Pancreas (tissue), 10 donors: ENCODE measurements around the gene AZU1. TPM values are rescaled to one million over a fixed set of nuclear protein-coding genes. Genes with fewer than 3 reads are reported as not detected.
"Not testable (repeated sequence)": the region's sequence is repeated elsewhere in the genome, so short reads cannot be mapped to it uniquely, and the experiment has no call there.

ENCODE experiments used
- ATAC-seq, 4 donors: fragments of 200-7000 bp; cut with Tn5 transposase; one replicate each; pipeline versions ENCODE4 v1.8.0 to v1.9.1; 2020; ENCODE audit warnings: mild to moderate bottlenecking in 4 of 4, moderate library complexity in 4 of 4
- DNase-seq, 6 donors: peaks; one replicate each; pipeline ENCODE4 v3.0.0-alpha.2; 2020
- FAIRE-seq: peaks from 2 replicates; lab custom pipeline; 2012; peaks lifted over from hg19 to GRCh38; lab: Jason Lieb, UNC
- H3K27ac ChIP-seq, 4 donors: fragments of 200-600 bp; sonication (generic); 1 replicate in 3 of 4; 2 replicates in 1 of 4; pipeline versions ENCODE4 v1.5.0 to v1.8.0; 2020
- H3K27me3 ChIP-seq, 4 donors: fragments of 200-600 bp; one replicate each; pipeline ENCODE4 v1.8.0; 2021
- H3K36me3 ChIP-seq, 3 donors: fragments of 200-600 bp; sonication (generic) in 1 of 3; one replicate each; pipeline versions ENCODE4 v1.5.0 to v1.8.0; 2020 to 2021
- H3K4me1 ChIP-seq, 3 donors: fragments of 200-600 bp; one replicate each; pipeline ENCODE4 v1.8.0; 2021
- H3K4me3 ChIP-seq, 4 donors: fragments of 200-600 bp; sonication (generic) in 2 of 4; one replicate each; pipeline versions ENCODE4 v1.5.0 to v1.8.0; 2020 to 2021
- H3K9me3 ChIP-seq, 4 donors: fragments of 200-600 bp; one replicate each; pipeline ENCODE4 v1.8.0; 2021
- CTCF ChIP-seq, 4 donors: fragments of 200-600 bp; sonication (generic) in 3 of 4; IDR thresholded peaks; one replicate each; pipeline versions ENCODE4 v1.5.0 to v1.8.0; 2021; ENCODE audit warnings: antibody characterized with exemption in 4 of 4
- WGBS, 2 donors: extraction: QIAGEN DNeasy Blood & Tissue Kit; methylation state at CpG; one replicate each; pipeline ENCODE4 v1.1.7; 2013; 5-methylcytosine and 5-hydroxymethylcytosine counted together
- intact Hi-C, 3 donors: fragments of 100-400 bp; cut with DNase I; formaldehyde crosslinking; loops; one replicate each; pipeline versions ENCODE4 v1.11.1 to v1.14.2; 2022
- polyA plus RNA-seq, 2 donors: library from polyadenylated mRNA; stranded (reverse); fragments of 200-250 nt; gene quantifications; one replicate each; pipeline ENCODE4 v1.2.3, GENCODE V29; 2013
- total RNA-seq, 6 donors: library from RNA; stranded (reverse); fragmentation: NEBNext Ultra II Directional in 4 of 6; extraction: Animal tissue kit (Norgen Biotek cat#: 25700) in 4 of 6; gene quantifications; one replicate each; pipeline versions ENCODE4 v1.2.1 to v1.2.4, GENCODE V29; 2021 to 2023
- donor health status: healthy with polysubstance abuse.
- donor health status: DM: no; HTN: no; CAD: no; lungs with moderate emphysema.
- donor health status: DM: no; HTN: no; CAD: no.
- donor health status: control.
- donor health status: control.
- donor health status: Bipolar disorder and iron deficiency.
- donor health status: DM: yes; HTN: yes; CAD: no.
- donor health status: DM: no; HTN: no; CAD: no.
- donor health status: DM: no; HTN: no; CAD: no.
- donor health status: DM: yes; HTN: yes; CAD: no.

Gene AZU1
- total and polyA plus RNA-seq, 8 donors, result 0.35 TPM; not detected in 7

- H3K4me3 ChIP-seq, result no peak overlapping the region
- intact Hi-C loops, result no loop called here
- H3K9me3 ChIP-seq, result no peaks in the 10 kb centered on the region
- no peak for FAIRE-seq
- no peaks in the 10 kb centered on the region for H3K27me3 ChIP-seq
- no peaks in the 10 kb centered on the region for H3K36me3 ChIP-seq
- H3K27ac ChIP-seq, result no peak overlapping the region
- H3K4me1 ChIP-seq, result peaks cover 0 to 8% (median 7%) of the 10 kb centered on the region in 3 donors
- no peak for TF ChIP-seq CTCF (IDR thresholded peaks at IDR 0.05)
- WGBS, 2 donors, result 16 to 32% methylated on average over 11 of the region's 11 CpGs
- ATAC-seq, result peak in 1 of 4 donors; percentile 9
- no peak for DNase-seq
Observed at GRCh38 chr19:844546-844971, 16.9 kb downstream of the AZU1 start.

- no peak for ATAC-seq
- Histone ChIP-seq H3K36me3 (no peaks in the 10 kb centered on the region), H3K27me3 (no peaks in the 10 kb centered on the region), H3K4me3 (no peak overlapping the region), H3K4me1 (peaks cover 0 to 12% (median 7%) of the 10 kb centered on the region in 3 donors), H3K27ac (no peak overlapping the region), H3K9me3 (no peaks in the 10 kb centered on the region)
- intact Hi-C loops, result no loop called here
- 56 to 71% methylated on average over 37 of the region's 37 CpGs for WGBS, 2 donors
- no peak for TF ChIP-seq CTCF (IDR thresholded peaks at IDR 0.05)
- no peak for FAIRE-seq
- DNase-seq, result peak in 1 of 6 donors; percentile 63
Observed at GRCh38 chr19:845707-846521, 18.3 kb downstream of the AZU1 start.

- H3K36me3 ChIP-seq, result no peaks in the 10 kb centered on the region
- no peak for ATAC-seq
- WGBS, 2 donors, result 35 to 43% methylated on average over 12 of the region's 12 CpGs
- peaks cover 0 to 10% (median 5%) of the 10 kb centered on the region in 3 donors for H3K4me1 ChIP-seq
- TF ChIP-seq CTCF (IDR thresholded peaks at IDR 0.05), result no peak
- H3K27ac ChIP-seq, result no peak overlapping the region
- no peak for FAIRE-seq
- H3K27me3 ChIP-seq, result peaks cover 0 to 7% (median 0%) of the 10 kb centered on the region in 4 donors
- no peak overlapping the region for H3K4me3 ChIP-seq
- intact Hi-C loops, result no loop called here
- H3K9me3 ChIP-seq, result no peaks in the 10 kb centered on the region
- no peak for DNase-seq
Observed at GRCh38 chr19:848386-848921, 20.8 kb downstream of the AZU1 start.

GRCh38 chr19:849195-849594 is 21.6 kb downstream of the AZU1 start:
- DNase-seq, H3K27ac ChIP-seq, H3K36me3 ChIP-seq, H3K4me1 ChIP-seq, H3K4me3 ChIP-seq, H3K27me3 ChIP-seq, H3K9me3 ChIP-seq, ATAC-seq, FAIRE-seq, intact Hi-C loops: not testable (repeated sequence)
- WGBS, 2 donors, result 75 to 87% methylated on average over 8 of the region's 8 CpGs

- Histone ChIP-seq H3K27me3 (peaks cover 0 to 7% (median 0%) of the 10 kb centered on the region in 4 donors), H3K4me3 (no peak overlapping the region), H3K36me3 (no peaks in the 10 kb centered on the region), H3K9me3 (no peaks in the 10 kb centered on the region), H3K4me1 (peaks cover 0 to 5% (median 0%) of the 10 kb centered on the region in 3 donors), H3K27ac (peak overlapping the region; percentile 45 to 68 (median 60))
- DNase-seq, result peak; percentile 78 to 93 (median 88)
- intact Hi-C loops, result no loop called here
- WGBS, 2 donors, result 15 to 17% methylated on average over 27 to 28 of the region's 28 CpGs
- TF ChIP-seq CTCF (IDR thresholded peaks at IDR 0.05), result no peak
- ATAC-seq, result peak; percentile 92 to 94 (median 92)
- no peak for FAIRE-seq
Observed at GRCh38 chr19:850221-850978, 22.8 kb downstream of the AZU1 start.
